Measurements from ENCODE around the gene LIME1. TPM values are rescaled to one million over a fixed set of nuclear protein-coding genes. Genes with fewer than 3 reads are reported as not detected.

Gene LIME1, protein sequence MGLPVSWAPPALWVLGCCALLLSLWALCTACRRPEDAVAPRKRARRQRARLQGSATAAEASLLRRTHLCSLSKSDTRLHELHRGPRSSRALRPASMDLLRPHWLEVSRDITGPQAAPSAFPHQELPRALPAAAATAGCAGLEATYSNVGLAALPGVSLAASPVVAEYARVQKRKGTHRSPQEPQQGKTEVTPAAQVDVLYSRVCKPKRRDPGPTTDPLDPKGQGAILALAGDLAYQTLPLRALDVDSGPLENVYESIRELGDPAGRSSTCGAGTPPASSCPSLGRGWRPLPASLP
- total RNA-seq, result 3.9 and 5.5 TPM in 2 replicates

GRCh38 chr20:63735859-63736718, at the start of gene LIME1:
Gene LIME1, plus strand, starts transcription at chr20:63736664. Its CDS starts 886 bp downstream, at chr20:63737550.

GRCh38 chr20:63696628-63697356, 39.7 kb upstream of the LIME1 start, which contains the start of gene TNFRSF6B:
Gene TNFRSF6B, plus strand, starts transcription at chr20:63696652. Its CDS starts 116 bp downstream, at chr20:63696768.

DNA sequence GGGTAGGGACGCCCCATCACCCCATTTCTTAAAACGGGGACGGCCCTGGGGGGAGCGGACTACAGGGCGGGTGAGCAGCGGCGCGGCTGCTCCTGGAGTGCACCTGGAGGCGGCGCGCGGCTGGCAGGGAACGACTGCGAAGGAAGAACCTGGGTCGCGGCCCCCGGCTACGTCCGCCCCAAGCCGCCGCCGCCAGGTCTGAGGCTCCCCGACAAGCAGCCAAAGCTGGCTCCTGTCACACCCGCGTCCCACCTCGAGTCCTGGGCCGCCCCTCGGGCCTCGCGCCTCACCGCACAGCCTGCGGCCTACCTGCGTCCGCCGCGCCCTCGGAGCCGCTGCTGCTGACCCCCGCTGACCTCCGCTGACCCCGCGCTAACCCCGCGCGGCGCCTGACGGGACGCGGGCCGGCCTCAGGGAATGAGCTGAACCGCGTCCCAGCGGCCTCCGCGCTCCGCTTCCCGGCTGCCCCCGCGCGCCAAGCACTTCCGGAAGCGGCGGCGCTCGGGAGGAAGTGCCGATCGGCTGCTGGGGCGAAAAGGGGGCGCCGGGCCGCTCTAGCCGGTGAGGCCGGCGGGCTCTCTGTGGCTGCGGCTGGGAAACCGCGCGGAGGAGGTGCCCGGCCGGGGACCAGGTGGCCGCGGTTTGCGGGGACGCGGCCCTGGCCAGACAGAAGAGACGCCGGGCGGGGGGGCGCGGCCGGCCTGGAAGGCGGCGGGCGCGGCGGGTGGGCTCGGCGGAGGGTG, 28.7 kb upstream of the LIME1 start, which contains the start of the genes ARFRP1 and ZGPAT:
ARFRP1 (minus strand) TSS at position 419 of the 743 bp plus-strand sequence. CDS start 885 bp downstream, outside the sequence.
ZGPAT (plus strand) TSS at position 482 of the 743 bp plus-strand sequence. CDS start 542 bp downstream, outside the sequence.

DNA sequence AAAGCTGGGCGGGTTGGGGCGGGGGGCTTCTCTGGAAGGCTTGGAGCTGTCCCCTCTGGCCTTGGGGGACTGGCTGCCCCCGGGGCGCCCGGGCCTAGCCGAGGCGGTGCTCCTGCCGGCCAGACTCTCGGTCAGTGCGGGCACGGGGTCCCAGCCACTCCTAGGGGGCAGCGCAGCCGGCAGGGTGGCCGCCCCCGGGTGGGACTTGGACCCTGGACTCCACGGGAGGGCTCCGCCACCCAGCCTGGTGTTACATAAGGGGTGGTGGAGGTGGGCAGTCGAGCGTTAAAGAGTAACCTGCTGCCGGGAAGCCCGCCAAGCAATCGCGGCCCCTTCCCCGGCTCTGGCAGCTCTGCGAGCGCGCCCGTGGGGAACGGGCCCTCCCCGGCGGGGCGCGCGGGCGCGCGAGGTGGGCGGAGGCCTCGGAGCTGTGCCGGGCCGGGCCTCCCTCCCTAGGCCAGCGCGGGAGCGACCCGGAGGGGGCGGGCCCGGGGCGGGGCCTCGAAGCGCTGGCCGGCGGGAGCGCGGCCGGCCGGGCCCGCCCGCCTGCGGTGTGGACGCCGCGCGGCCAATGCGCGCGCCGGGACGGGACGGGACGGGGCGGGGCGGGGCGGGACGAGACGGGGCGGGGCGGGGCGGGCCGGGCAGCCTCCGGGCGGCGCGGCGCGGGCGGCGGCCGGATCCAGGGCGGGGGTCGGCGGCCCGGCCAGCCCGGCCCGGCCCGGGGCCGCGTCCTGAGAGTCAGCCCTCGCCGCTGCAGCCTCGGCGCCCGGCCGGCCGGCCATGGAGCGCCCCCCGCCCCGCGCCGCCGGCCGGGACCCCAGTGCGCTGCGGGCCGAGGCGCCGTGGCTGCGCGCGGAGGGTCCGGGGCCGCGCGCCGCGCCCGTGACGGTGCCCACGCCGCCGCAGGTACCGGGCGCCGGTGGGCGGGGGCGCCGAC, 2.9 kb downstream of the LIME1 start, which contains the start of gene SLC2A4RG:
SLC2A4RG (plus strand) TSS at position 647 of the 940 bp plus-strand sequence; CDS start at position 784, 137 bp downstream.

Other genes starting within 250 kb of the LIME1 start
- 0.20 and 0.40 TPM in 2 replicates for gene EEF1A2, start 237.6 kb upstream of the LIME1 start, total RNA-seq
- 81.9 and 90.7 TPM in 2 replicates for gene PPDPF, start 215.9 kb upstream of the LIME1 start, total RNA-seq
- gene PTK6, start 199.3 kb upstream of the LIME1 start, total RNA-seq, result 0.05 TPM in 1 of 2 replicates, not detected in the other
- gene SRMS, start 188.9 kb upstream of the LIME1 start, total RNA-seq, result not detected in 2 replicates
- gene FNDC11, start 182.5 kb upstream of the LIME1 start, total RNA-seq, result 0.69 and 0.80 TPM in 2 replicates
- 115 and 116 TPM in 2 replicates for gene HELZ2, start 162.4 kb upstream of the LIME1 start, total RNA-seq
- gene GMEB2, start 109.6 kb upstream of the LIME1 start, total RNA-seq, result 11.5 and 12.0 TPM in 2 replicates
- 1.7 and 3.1 TPM in 2 replicates for gene STMN3, start 83.2 kb upstream of the LIME1 start, total RNA-seq
- gene RTEL1, start 78.4 kb upstream of the LIME1 start, total RNA-seq, result 16.6 and 23.3 TPM in 2 replicates
- gene TNFRSF6B, start 40.0 kb upstream of the LIME1 start, total RNA-seq, result 298 and 328 TPM in 2 replicates
- gene ARFRP1, start 28.7 kb upstream of the LIME1 start, total RNA-seq, result 47.4 and 50.4 TPM in 2 replicates
- 32.4 and 35.8 TPM in 2 replicates for gene ZGPAT, start 28.6 kb upstream of the LIME1 start, total RNA-seq
- 30.6 and 42.5 TPM in 2 replicates for gene SLC2A4RG, start 3.1 kb downstream of the LIME1 start, total RNA-seq
- 2.7 and 2.9 TPM in 2 replicates for gene ZBTB46, start 94.6 kb downstream of the LIME1 start, total RNA-seq
- not detected in 2 replicates for gene ABHD16B, start 124.8 kb downstream of the LIME1 start, total RNA-seq
- 153 and 179 TPM in 2 replicates for gene TPD52L2, start 128.6 kb downstream of the LIME1 start, total RNA-seq
- gene DNAJC5, start 158.5 kb downstream of the LIME1 start, total RNA-seq, result 67.8 and 71.2 TPM in 2 replicates
- gene UCKL1, start 219.8 kb downstream of the LIME1 start, total RNA-seq, result 27.4 and 33.7 TPM in 2 replicates
- gene ZNF512B, start 233.3 kb downstream of the LIME1 start, total RNA-seq, result 10.7 and 13.0 TPM in 2 replicates
- gene SAMD10, start 243.0 kb downstream of the LIME1 start, total RNA-seq, result 0.94 and 1.00 TPM in 2 replicates
- gene PRPF6, start 244.5 kb downstream of the LIME1 start, total RNA-seq, result 48.7 and 56.6 TPM in 2 replicates